ENCODE data around the gene KCNB1. TPM values are rescaled to one million over a fixed set of nuclear protein-coding genes. Genes with fewer than 3 reads are reported as not detected.

Gene KCNB1
- total and polyA plus RNA-seq, 4 donors: under 0.01 to 3.4 (median 1.4) TPM

- H3K4me1 ChIP-seq (ENCODE audit: control insufficient read depth in 4 of 4, insufficient read depth in 4 of 4, low read length in 3 of 4): peaks cover 17 to 53% (median 24%) of the 10 kb centered on the region in 4 donors
- H3K9me3 ChIP-seq (ENCODE audit: control insufficient read depth in 4 of 4, low read length in 3 of 4): no peaks in the 10 kb centered on the region
- H3K27me3 ChIP-seq (ENCODE audit: control insufficient read depth in 4 of 4, insufficient read depth in 4 of 4, low read length in 3 of 4): no peaks in the 10 kb centered on the region
- WGBS: 3% methylated on average over 44 of the region's 44 CpGs
- TF ChIP-seq, protein P1, sequence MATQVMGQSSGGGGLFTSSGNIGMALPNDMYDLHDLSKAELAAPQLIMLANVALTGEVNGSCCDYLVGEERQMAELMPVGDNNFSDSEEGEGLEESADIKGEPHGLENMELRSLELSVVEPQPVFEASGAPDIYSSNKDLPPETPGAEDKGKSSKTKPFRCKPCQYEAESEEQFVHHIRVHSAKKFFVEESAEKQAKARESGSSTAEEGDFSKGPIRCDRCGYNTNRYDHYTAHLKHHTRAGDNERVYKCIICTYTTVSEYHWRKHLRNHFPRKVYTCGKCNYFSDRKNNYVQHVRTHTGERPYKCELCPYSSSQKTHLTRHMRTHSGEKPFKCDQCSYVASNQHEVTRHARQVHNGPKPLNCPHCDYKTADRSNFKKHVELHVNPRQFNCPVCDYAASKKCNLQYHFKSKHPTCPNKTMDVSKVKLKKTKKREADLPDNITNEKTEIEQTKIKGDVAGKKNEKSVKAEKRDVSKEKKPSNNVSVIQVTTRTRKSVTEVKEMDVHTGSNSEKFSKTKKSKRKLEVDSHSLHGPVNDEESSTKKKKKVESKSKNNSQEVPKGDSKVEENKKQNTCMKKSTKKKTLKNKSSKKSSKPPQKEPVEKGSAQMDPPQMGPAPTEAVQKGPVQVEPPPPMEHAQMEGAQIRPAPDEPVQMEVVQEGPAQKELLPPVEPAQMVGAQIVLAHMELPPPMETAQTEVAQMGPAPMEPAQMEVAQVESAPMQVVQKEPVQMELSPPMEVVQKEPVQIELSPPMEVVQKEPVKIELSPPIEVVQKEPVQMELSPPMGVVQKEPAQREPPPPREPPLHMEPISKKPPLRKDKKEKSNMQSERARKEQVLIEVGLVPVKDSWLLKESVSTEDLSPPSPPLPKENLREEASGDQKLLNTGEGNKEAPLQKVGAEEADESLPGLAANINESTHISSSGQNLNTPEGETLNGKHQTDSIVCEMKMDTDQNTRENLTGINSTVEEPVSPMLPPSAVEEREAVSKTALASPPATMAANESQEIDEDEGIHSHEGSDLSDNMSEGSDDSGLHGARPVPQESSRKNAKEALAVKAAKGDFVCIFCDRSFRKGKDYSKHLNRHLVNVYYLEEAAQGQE (IDR thresholded peaks at IDR 0.05): no peak
- TF ChIP-seq, protein P2, sequence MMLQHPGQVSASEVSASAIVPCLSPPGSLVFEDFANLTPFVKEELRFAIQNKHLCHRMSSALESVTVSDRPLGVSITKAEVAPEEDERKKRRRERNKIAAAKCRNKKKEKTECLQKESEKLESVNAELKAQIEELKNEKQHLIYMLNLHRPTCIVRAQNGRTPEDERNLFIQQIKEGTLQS (IDR thresholded peaks at IDR 0.05): no peak
- TF ChIP-seq TAF1 (conservative IDR thresholded peaks at IDR 0.05) (no peak), HNF4A (conservative IDR thresholded peaks at IDR 0.05) (no peak), EGR1 (IDR thresholded peaks at IDR 0.05; ENCODE audit: low read depth in 2 of 2) (no peak), RXRA (IDR thresholded peaks at IDR 0.05) (no peak), RAD21 (IDR thresholded peaks at IDR 0.05) (no peak), NR2F2 (IDR thresholded peaks at IDR 0.05) (no peak), FOXA2 (IDR thresholded peaks at IDR 0.05) (no peak), JUND (IDR thresholded peaks at IDR 0.05) (no peak), FOXA1 (IDR thresholded peaks at IDR 0.05) (no peak), CTCF (IDR thresholded peaks at IDR 0.05; ENCODE audit: low read depth, low read length, missing input control) (no peak)
- TF ChIP-seq, protein P3, sequence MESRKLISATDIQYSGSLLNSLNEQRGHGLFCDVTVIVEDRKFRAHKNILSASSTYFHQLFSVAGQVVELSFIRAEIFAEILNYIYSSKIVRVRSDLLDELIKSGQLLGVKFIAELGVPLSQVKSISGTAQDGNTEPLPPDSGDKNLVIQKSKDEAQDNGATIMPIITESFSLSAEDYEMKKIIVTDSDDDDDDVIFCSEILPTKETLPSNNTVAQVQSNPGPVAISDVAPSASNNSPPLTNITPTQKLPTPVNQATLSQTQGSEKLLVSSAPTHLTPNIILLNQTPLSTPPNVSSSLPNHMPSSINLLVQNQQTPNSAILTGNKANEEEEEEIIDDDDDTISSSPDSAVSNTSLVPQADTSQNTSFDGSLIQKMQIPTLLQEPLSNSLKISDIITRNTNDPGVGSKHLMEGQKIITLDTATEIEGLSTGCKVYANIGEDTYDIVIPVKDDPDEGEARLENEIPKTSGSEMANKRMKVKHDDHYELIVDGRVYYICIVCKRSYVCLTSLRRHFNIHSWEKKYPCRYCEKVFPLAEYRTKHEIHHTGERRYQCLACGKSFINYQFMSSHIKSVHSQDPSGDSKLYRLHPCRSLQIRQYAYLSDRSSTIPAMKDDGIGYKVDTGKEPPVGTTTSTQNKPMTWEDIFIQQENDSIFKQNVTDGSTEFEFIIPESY (IDR thresholded peaks at IDR 0.05): no peak
- H3K36me3 ChIP-seq (ENCODE audit: control insufficient read depth in 4 of 4, insufficient read depth in 3 of 4, low read depth in 1 of 4, low read length in 3 of 4): no peaks in the 10 kb centered on the region
- H3K27ac ChIP-seq (ENCODE audit: low read depth in 1 of 2, low read length in 2 of 2): no peak overlapping the region
- H3K9ac ChIP-seq (ENCODE audit: low read depth in 1 of 2, low read length in 2 of 2): no peak overlapping the region
- H3K4me3 ChIP-seq (ENCODE audit: low read depth in 1 of 3, low read length in 3 of 3): peak overlapping the region; percentile 50 to 72 (median 54)
- DNase-seq (ENCODE audit: low spot score): no peak
Measured at GRCh38 chr20:49483696-49484123, 1.2 kb upstream of the KCNB1 start.

DNA sequence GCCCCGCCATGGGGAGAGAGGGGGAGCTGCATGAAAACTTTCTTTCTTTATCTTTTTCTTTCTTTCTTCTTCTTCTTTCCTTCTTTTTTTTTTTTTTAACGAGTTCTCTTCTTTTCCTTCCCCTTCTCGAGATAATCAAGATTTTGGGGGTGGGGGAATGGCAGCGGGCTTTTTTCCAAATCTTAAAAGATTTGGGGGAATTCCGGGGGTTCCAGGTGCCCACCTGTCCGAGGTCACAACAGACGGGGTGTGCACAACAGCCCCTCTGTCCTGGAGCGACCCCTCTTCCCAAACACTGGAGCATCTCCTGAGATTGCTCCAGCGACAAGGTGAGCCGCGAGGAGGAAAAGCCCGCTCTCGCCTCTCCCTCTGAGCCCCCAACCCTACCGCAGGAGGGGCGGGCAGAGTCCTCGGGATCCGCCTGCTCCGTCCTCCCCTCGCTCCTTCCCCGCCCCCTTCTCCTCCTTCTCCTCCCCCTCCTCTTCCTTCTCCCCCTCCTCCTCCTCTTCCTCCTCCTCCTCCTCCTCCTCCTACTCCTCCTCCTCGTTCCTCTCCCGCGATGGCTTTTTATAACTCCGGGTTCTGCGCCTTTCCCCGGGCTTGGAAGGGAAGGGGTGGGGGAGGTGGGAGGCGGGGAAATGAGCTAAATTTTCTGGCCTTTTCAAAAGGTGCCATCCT lies 689 bp upstream of the KCNB1 start:
- peaks cover 18 to 58% (median 30%) of the 10 kb centered on the region in 4 donors for H3K4me1 ChIP-seq (ENCODE audit: control insufficient read depth in 4 of 4, insufficient read depth in 4 of 4, low read length in 3 of 4)
- WGBS: 6% methylated on average over 27 of the region's 27 CpGs
- TF ChIP-seq HNF4G (IDR thresholded peaks at IDR 0.05): no peak
- TF ChIP-seq, protein P2 (IDR thresholded peaks at IDR 0.05): no peak
- TF ChIP-seq NR2F2 (IDR thresholded peaks at IDR 0.05): no peak
- TF ChIP-seq TAF1 (conservative IDR thresholded peaks at IDR 0.05): no peak
- no peak for TF ChIP-seq FOXA2 (IDR thresholded peaks at IDR 0.05)
- TF ChIP-seq, protein P3 (IDR thresholded peaks at IDR 0.05): no peak
- no peak for DNase-seq (ENCODE audit: low spot score)
- no peaks in the 10 kb centered on the region for H3K36me3 ChIP-seq (ENCODE audit: control insufficient read depth in 4 of 4, insufficient read depth in 3 of 4, low read depth in 1 of 4, low read length in 3 of 4)
- no peaks in the 10 kb centered on the region for H3K27me3 ChIP-seq (ENCODE audit: control insufficient read depth in 4 of 4, insufficient read depth in 4 of 4, low read length in 3 of 4)
- peak overlapping the region; percentile 50 to 72 (median 54) for H3K4me3 ChIP-seq (ENCODE audit: low read depth in 1 of 3, low read length in 3 of 3)
- no peak overlapping the region for H3K9ac ChIP-seq (ENCODE audit: low read depth in 1 of 2, low read length in 2 of 2)
- H3K9me3 ChIP-seq (ENCODE audit: control insufficient read depth in 4 of 4, low read length in 3 of 4): no peaks in the 10 kb centered on the region
- H3K27ac ChIP-seq (ENCODE audit: low read depth in 1 of 2, low read length in 2 of 2): no peak overlapping the region
